ENCODE data around the gene ISCA2. TPM values are rescaled to one million over a fixed set of nuclear protein-coding genes. Genes with fewer than 3 reads are reported as not detected.

Gene ISCA2
- total RNA-seq, 1 experiment from 2014 or later: 31.7 TPM

DNA sequence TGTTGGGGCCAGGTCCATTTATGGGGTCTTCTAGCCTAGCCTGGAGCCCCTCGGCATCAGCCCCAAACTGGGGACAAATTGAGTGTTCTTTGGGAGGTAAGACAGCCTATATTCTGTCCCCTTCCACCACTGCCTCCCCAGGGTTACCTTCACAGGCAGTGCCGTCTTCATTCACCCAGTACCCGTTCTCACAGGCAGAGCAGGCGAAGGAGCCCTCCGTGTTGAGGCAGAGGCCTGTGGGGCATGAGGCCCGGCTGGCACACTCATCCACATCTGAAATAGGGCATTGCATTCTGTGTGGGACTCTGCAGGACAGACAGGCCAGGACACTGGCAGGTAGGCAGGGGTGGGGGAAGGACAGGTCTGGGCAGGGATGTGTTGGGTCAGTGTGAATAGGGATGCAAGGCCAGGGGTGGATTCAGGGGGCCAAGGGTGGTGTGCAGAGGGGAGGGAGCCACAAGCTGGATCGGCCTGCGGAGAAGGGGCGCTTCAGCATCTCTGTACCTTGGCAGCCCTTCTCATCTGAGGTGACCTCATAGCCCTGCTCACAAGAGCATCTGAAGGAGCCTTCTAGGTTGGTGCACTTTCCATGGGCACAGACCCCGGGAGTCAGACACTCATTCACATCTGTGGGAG, 16.1 kb downstream of the ISCA2 start:
- H3K27ac ChIP-seq: no peak overlapping the region
- H3K27me3 ChIP-seq: no peaks in the 10 kb centered on the region

DNA sequence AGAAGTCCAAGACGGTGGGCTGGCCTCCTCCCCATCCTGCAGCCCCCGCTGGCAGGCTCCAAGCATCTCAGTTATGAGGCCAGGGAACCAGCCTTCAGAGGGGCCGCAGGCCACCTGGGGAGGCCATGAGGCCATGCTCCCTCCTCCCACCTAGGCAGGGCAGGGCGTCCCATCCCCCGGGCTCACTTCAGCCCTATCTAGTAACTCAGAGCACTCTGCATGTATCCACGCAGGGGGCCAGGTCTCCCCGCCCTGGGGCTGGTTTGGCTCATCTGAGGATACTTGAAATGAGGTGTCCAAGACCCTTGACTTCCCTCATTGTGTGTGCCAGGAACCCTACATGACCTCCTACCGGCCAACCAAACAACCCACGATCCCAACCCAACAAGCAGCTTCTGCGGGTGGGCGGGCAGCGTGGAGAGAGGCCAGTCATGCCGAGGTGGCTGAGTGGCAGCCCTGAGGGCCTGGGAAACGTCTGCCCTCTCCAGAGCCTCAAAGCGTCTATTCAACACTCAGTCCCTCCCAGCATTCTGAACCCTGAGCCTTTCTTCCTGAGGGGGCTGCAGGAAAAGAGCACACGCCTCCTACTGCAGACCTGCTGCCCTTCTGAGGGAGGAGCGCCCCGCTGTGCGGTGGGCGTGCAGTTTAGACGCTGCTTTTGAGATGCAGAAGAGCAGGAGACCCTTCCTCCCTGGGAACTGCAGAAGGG, 16.8 kb downstream of the ISCA2 start:
- Histone ChIP-seq H3K27ac (no peak overlapping the region), H3K4me3 (no peak overlapping the region), H3K36me3 (no peaks in the 10 kb centered on the region), H3K27me3 (no peaks in the 10 kb centered on the region), H3K9me3 (replicated peaks) (no peaks in the 10 kb centered on the region), H3K4me1 (no peaks in the 10 kb centered on the region)
- no peak for DNase-seq

More for the DNA sequence above, 16.1 kb downstream of the ISCA2 start:
- no peaks in the 10 kb centered on the region for H3K4me1 ChIP-seq
- no peak for DNase-seq
- H3K4me3 ChIP-seq: no peak overlapping the region
- no peaks in the 10 kb centered on the region for H3K9me3 ChIP-seq (replicated peaks)
- H3K36me3 ChIP-seq: no peaks in the 10 kb centered on the region

- Histone ChIP-seq H3K36me3 (no peaks in the 10 kb centered on the region), H3K9me3 (replicated peaks) (no peaks in the 10 kb centered on the region), H3K4me3 (no peak overlapping the region), H3K27ac (no peak overlapping the region), H3K27me3 (no peaks in the 10 kb centered on the region), H3K4me1 (no peaks in the 10 kb centered on the region)
- no peak for DNase-seq
Observed at GRCh38 chr14:74510959-74511409, 17.4 kb downstream of the ISCA2 start.

DNA sequence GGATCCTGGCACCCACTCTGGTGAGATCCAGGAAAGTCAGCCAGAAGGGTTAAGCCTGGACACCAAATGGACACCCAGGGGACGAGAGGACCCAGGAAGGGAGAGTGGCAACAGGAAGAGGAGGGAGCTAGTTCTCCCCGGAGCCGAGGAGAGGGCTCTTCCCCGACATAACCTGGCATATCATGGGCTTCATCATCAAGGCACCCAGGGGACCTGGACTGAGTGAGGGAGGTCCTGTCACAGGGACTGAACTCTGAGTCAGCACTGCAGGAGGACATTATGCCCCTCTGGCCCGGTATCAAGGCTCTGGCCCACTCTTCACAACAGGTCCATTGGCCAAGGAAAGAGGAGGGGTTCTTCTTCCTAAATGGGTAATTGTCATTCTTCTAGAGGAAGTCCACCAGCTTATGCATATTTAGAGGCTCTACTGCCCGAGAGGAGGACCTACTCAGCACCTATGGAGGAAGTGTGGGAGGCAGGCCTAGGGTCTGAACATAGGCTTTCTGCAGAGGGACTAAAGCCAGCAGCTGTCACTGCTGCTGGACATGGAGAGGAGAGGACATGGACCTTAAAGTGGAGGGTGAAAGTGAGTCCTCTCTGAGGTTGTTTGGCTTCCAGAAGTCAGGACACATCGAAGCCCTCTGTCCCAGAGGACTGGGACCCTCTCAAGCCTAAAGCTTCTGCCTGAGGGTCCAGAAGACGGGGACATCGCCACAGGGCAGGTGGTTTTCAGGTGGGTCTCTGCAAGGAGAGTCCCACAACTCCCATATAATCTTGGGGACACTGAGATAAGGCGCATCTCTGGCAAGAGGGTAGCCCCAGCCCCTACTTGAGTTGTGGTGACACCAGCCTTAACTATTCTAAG, 18.6 kb downstream of the ISCA2 start:
- H3K4me1 ChIP-seq: no peaks in the 10 kb centered on the region
- no peak overlapping the region for H3K27ac ChIP-seq

GRCh38 chr14:74514471-74514941, 20.9 kb downstream of the ISCA2 start:
- no peaks in the 10 kb centered on the region for H3K36me3 ChIP-seq
- H3K27me3 ChIP-seq: no peaks in the 10 kb centered on the region
- H3K4me3 ChIP-seq: no peak overlapping the region
- H3K9me3 ChIP-seq (replicated peaks): no peaks in the 10 kb centered on the region
- DNase-seq: peak in 1 of 2 experiments; percentile 30
- no peaks in the 10 kb centered on the region for H3K4me1 ChIP-seq
- H3K27ac ChIP-seq: no peak overlapping the region

More for the DNA sequence above, 18.6 kb downstream of the ISCA2 start:
- Histone ChIP-seq H3K4me3 (no peak overlapping the region), H3K27me3 (no peaks in the 10 kb centered on the region), H3K36me3 (no peaks in the 10 kb centered on the region), H3K9me3 (replicated peaks) (no peaks in the 10 kb centered on the region)
- DNase-seq: no peak

- H3K9me3 ChIP-seq (replicated peaks): no peaks in the 10 kb centered on the region
- H3K27ac ChIP-seq: no peak overlapping the region
- no peaks in the 10 kb centered on the region for H3K4me1 ChIP-seq
- no peak overlapping the region for H3K4me3 ChIP-seq
- no peaks in the 10 kb centered on the region for H3K36me3 ChIP-seq
- DNase-seq: no peak
- no peaks in the 10 kb centered on the region for H3K27me3 ChIP-seq
Observed at GRCh38 chr14:74515891-74516412, 22.4 kb downstream of the ISCA2 start.

DNA sequence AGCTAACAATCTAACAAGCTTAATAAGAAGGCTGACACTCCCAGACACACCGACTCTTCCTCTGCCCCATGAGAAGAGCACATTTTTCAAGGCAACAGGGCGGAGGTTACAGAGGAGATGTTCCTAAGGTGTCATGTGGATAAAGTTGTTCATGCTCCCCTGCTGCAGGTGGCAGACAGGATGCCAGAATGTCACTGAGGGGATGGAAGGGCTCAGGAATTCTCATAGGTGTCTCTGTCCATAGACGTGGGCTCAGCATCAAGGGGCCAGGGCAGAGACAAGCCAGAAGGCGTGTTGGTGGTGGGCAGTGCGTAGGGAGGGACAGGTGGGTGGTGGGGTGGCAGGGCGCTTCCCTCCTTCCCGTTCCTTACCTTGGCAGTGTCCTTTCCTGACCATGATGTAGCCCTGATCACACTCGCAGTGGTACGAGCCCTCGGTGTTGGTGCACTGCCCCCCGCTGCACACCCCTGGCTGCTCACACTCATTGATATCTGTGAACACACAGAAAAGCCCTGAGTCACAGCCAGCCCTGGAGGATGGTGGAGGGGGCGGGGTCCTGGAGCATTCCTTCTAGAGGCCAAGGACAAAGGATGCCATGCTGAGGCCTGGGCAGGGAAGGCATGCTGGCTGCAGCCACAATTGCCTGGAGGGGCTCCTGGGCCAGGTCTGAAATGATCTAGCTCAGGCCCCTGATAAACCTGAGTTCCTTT, 23.0 kb downstream of the ISCA2 start:
- H3K9me3 ChIP-seq (replicated peaks): no peaks in the 10 kb centered on the region
- no peak for DNase-seq
- H3K4me1 ChIP-seq: no peaks in the 10 kb centered on the region
- no peak overlapping the region for H3K27ac ChIP-seq
- H3K27me3 ChIP-seq: no peaks in the 10 kb centered on the region
- H3K4me3 ChIP-seq: no peak overlapping the region
- no peaks in the 10 kb centered on the region for H3K36me3 ChIP-seq

DNA sequence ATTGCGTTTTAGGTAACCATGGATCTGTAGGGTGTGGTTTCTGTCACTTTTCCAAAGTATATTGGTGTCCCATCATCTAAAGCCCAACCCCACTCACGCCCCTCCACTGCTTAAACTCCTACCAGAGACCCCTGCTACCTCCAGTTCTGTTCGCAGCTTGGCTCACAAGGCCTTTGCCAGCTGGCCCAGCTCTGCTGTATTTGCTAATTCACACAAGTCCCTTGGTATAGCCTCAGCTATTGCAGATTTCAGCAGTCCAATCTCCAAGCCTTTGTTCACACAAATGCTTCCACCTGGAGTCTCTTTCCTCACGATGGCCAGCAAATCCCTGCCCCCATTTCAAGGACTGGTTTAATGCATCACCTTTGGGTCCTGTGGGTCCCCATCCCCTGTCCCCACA, 24.2 kb downstream of the ISCA2 start:
- no peaks in the 10 kb centered on the region for H3K27me3 ChIP-seq
- H3K27ac ChIP-seq: no peak overlapping the region
- no peaks in the 10 kb centered on the region for H3K9me3 ChIP-seq (replicated peaks)
- no peaks in the 10 kb centered on the region for H3K36me3 ChIP-seq
- H3K4me1 ChIP-seq: no peaks in the 10 kb centered on the region
- no peak overlapping the region for H3K4me3 ChIP-seq
- DNase-seq: no peak

DNA sequence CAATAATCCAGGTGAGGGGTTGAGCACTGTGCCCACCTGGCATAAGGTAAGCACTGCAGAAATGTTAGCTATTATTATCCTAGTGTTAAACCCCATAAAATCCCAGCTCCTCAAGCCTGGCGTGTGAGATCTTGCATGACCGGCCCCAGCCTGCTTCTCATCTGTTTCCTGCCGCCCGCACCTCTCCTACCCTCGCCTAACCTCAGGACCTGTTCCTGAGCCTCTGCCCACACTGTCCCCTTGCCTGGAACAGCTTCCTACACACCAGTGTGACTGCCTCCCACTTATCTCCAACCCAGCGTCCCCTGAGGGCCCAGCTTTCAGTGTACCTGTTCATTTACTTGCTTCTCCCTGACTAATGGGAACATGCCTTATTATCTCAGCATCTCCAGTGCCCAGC, 24.7 kb downstream of the ISCA2 start:
- H3K36me3 ChIP-seq: no peaks in the 10 kb centered on the region
- no peaks in the 10 kb centered on the region for H3K9me3 ChIP-seq (replicated peaks)

DNA sequence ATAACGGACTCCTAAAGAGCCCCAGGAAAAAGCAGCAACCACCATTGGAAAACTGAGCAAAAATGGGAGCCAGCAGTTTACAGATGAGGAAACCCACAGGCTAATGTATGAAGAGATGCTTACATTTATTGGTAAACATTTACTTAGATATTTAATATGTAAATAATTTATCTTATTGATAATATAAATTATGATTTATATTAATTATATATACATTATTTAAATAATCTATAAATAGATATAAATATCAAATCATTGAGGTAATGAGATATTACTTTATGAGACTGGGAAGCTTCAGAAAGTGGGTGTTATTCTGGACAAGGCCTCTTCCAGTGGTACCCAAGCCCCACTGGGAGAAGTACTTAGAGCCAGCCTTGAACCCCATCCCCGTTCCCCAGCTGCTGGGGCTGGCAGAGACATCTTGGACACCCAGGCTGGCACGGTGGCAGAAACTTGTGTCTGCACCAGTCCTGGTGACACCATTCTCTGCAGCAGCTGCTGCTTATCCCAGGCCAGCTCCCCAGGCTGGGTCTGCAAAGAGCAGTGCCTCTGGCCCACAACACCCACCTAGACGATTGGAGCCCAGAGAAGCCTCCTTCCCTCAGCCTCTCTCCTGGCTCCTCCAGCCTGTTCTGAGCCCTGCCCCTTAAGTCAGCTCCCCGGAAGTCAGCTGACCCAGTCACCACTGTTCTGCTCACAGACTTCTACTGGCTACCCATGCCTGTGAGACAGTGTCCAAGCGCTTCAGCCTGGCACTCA, 25.9 kb downstream of the ISCA2 start:
- Histone ChIP-seq H3K36me3 (no peaks in the 10 kb centered on the region), H3K4me3 (no peak overlapping the region), H3K4me1 (no peaks in the 10 kb centered on the region), H3K27me3 (no peaks in the 10 kb centered on the region), H3K27ac (no peak overlapping the region), H3K9me3 (replicated peaks) (no peaks in the 10 kb centered on the region)
- no peak for DNase-seq

More for the DNA sequence above, 24.7 kb downstream of the ISCA2 start:
- H3K4me3 ChIP-seq: no peak overlapping the region
- H3K27ac ChIP-seq: no peak overlapping the region
- no peaks in the 10 kb centered on the region for H3K4me1 ChIP-seq
- no peak for DNase-seq
- H3K27me3 ChIP-seq: no peaks in the 10 kb centered on the region

- Histone ChIP-seq H3K4me1 (peaks cover 17% of the 10 kb centered on the region), H3K9me3 (replicated peaks) (no peaks in the 10 kb centered on the region), H3K27ac (no peak overlapping the region), H3K36me3 (no peaks in the 10 kb centered on the region), H3K4me3 (no peak overlapping the region), H3K27me3 (no peaks in the 10 kb centered on the region)
- DNase-seq: no peak
Observed at GRCh38 chr14:74521756-74522155, 28.2 kb downstream of the ISCA2 start.

DNA sequence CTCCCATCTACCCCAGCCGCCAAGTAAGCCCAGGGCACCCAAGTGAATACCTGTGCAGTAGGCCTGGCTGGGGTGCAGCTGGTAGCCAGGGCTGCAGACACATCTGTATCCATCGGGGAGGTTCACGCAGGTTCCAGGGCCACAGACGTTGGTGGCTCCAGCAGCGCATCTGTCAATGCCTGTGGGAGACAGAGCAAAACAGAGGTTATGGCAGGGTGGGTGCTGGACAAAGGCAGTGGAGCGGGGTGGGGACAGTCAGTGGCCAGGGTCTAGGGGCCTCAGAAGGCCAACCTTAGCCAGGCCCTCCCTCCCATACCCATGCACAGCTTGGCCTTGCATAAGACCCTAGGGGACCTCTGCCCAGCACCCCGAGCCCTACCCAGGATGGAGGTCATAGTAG, 29.2 kb downstream of the ISCA2 start:
- no peak for DNase-seq
- Histone ChIP-seq H3K27me3 (no peaks in the 10 kb centered on the region), H3K4me1 (peaks cover 19% of the 10 kb centered on the region), H3K27ac (no peak overlapping the region), H3K9me3 (replicated peaks) (no peaks in the 10 kb centered on the region), H3K36me3 (no peaks in the 10 kb centered on the region), H3K4me3 (no peak overlapping the region)

- Histone ChIP-seq H3K27ac (no peak overlapping the region), H3K4me1 (peaks cover 21% of the 10 kb centered on the region)
- DNase-seq: no peak
Observed at GRCh38 chr14:74524076-74524811, 30.7 kb downstream of the ISCA2 start.

More at GRCh38 chr14:74524076-74524811, 30.7 kb downstream of the ISCA2 start:
- Histone ChIP-seq H3K9me3 (replicated peaks) (no peaks in the 10 kb centered on the region), H3K27me3 (no peaks in the 10 kb centered on the region), H3K36me3 (no peaks in the 10 kb centered on the region), H3K4me3 (no peak overlapping the region)

All from SJCRH30 (cell line).